NCI-H446 (cell line): ENCODE results near the gene PHF24.
"Not testable (repeated sequence)": the region's sequence is repeated elsewhere in the genome, so short reads cannot be mapped to it uniquely, and the experiment has no call there.

Source experiments
- DNase-seq, 2 experiments: peaks; one replicate each; lab custom pipeline; 2025; lab: John Stamatoyannopoulos, UW

PHF24 gene

GRCh38 chr9:34957492-34958410 lies at the start of gene PHF24:
Gene PHF24, plus strand, starts transcription at chr9:34958285. Its CDS starts 13,014 bp downstream, at chr9:34971299.
- peak in 1 of 2 experiments; percentile 22 for DNase-seq

- DNase-seq, result peak in 1 of 2 experiments; percentile 9
These were observed 31.0 kb upstream of the PHF24 start for GRCh38 chr9:34927061-34927460.

GRCh38 chr9:34928921-34929320 lies 29.2 kb upstream of the PHF24 start:
- no peak for DNase-seq

- DNase-seq, result peak in 1 of 2 experiments; percentile 34
These were observed 28.5 kb upstream of the PHF24 start for GRCh38 chr9:34929506-34930102.

GRCh38 chr9:34939989-34940388 lies 18.1 kb upstream of the PHF24 start:
- not testable (repeated sequence) for DNase-seq

GRCh38 chr9:34948451-34948850 lies 9.6 kb upstream of the PHF24 start:
- no peak for DNase-seq

- DNase-seq, result no peak
These were observed 3.9 kb upstream of the PHF24 start for GRCh38 chr9:34954225-34954624.

GRCh38 chr9:34956066-34956465 lies 2.0 kb upstream of the PHF24 start:
- not testable (repeated sequence) for DNase-seq

GRCh38 chr9:34956648-34957047 lies 1.4 kb upstream of the PHF24 start:
- no peak for DNase-seq

GRCh38 chr9:34958411-34958982 lies 412 bp downstream of the PHF24 start:
- no peak for DNase-seq

- DNase-seq, result no peak
These were observed 1.4 kb downstream of the PHF24 start for GRCh38 chr9:34959461-34959860.

GRCh38 chr9:34961574-34962490 lies 3.7 kb downstream of the PHF24 start:
- no peak for DNase-seq

GRCh38 chr9:34962546-34962945 lies 4.5 kb downstream of the PHF24 start:
- no peak for DNase-seq

- no peak for DNase-seq
These were observed 5.5 kb downstream of the PHF24 start for GRCh38 chr9:34963552-34963951.

- DNase-seq, result no peak
These were observed 6.4 kb downstream of the PHF24 start for GRCh38 chr9:34964458-34964857.

GRCh38 chr9:34971146-34971811 lies 13.2 kb downstream of the PHF24 start:
- no peak for DNase-seq

- DNase-seq, result no peak
These were observed 16.6 kb downstream of the PHF24 start for GRCh38 chr9:34974664-34975063.

GRCh38 chr9:34976441-34976840 lies 18.4 kb downstream of the PHF24 start:
- DNase-seq, result no peak

- no peak for DNase-seq
These were observed 18.9 kb downstream of the PHF24 start for GRCh38 chr9:34976992-34977391.

GRCh38 chr9:34980181-34980761 lies 22.2 kb downstream of the PHF24 start:
- no peak for DNase-seq

GRCh38 chr9:34982361-34982760 lies 24.3 kb downstream of the PHF24 start:
- DNase-seq, result no peak
